Left kidney (tissue), 2 donors: ENCODE results near the gene PDZD2. TPM values are rescaled to one million over a fixed set of nuclear protein-coding genes. Genes with fewer than 3 reads are reported as not detected.

Source experiments
- DNase-seq: peaks from one replicate; pipeline ENCODE4 v3.0.0-alpha.2; 2013
- polyA plus RNA-seq: library from polyadenylated mRNA; unstranded; fragments of 120-200 nt; gene quantifications from one replicate; pipeline ENCODE4 v1.2.1, GENCODE V29; 2013; ENCODE audit not compliant: insufficient read length

Gene PDZD2
- polyA plus RNA-seq, 1 donor: 22.1 TPM

DNA sequence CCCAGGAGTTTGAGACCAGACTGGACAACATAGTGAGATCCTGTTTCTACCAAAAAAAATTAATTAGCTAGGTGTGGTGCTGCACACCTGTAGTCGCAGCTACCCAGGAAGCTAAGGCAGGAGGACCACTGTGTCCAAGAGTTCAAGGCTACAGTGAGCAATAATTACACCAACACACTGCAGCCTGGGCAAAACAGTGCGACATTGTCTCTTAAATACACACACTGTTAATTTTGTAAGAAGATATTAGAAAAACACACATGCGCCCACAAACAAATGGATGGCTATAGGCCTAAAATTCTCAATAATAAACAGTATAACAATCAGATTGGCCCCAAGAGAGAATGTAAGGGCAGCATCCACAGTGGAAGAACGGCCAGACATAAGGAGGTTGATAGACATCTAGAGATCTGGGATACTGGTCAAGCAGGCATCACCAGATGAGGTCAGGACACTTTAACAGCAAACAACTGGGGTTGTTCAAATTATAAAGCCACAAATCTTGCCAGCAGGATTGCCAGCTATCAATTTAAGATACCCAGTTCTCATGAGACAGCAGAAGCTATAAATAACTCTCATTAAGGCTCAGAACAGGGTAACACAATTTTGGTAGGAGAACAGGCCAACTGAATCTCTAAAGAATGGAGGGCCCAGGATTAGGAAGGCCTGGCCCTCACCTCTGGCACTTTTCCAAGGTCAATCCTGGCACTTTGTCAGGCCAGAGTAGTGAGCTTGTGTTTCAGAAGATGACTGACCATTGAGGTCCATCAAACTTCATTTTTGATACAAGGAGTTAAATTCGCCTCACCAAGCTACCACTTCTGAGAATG is 505.7 kb downstream of the PDZD2 start:
- DNase-seq: no peak

GRCh38 chr5:32145378-32145777 is 506.4 kb downstream of the PDZD2 start:
- DNase-seq: no peak

- no peak for DNase-seq
Measured at GRCh38 chr5:32147236-32147635, 508.3 kb downstream of the PDZD2 start.

DNA sequence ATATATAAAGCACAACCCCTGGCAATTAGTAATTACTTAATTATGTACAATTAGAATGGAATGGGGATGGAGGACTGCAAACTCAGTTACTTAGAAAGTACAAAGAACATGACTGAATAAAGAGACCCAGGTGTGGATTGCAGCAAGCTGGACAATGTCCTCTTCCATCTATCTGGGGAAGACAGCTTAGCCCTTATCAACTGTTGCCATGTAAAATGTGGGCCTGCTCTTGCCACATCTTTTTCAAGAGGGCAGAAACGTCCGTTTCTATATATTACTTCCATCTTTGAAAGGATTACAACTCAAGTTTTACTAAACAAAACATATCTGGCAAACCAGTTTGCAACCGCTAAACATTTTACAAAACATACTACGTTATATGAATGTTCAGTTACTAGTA is 509.0 kb downstream of the PDZD2 start:
- no peak for DNase-seq

DNA sequence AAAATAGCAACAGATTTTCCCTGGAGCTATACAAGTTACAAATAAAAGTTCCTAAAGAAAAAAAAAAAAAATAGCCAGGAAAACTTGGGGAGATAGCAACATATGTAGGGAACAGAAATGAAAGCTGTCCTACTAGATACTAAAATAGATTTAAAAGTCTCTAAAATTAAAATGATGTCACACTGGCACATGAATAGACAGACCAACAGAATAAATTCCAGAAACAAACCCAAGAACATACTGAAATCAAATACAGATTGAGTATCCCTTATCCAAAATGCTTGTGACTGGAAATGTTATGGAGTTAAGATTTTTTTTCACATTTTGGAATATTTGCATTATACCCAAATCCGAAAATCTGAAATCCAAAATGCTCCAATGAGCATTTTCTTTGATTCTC is 511.4 kb downstream of the PDZD2 start:
- DNase-seq: no peak

GRCh38 chr5:32151198-32151597 is 512.3 kb downstream of the PDZD2 start:
- DNase-seq: no peak

DNA sequence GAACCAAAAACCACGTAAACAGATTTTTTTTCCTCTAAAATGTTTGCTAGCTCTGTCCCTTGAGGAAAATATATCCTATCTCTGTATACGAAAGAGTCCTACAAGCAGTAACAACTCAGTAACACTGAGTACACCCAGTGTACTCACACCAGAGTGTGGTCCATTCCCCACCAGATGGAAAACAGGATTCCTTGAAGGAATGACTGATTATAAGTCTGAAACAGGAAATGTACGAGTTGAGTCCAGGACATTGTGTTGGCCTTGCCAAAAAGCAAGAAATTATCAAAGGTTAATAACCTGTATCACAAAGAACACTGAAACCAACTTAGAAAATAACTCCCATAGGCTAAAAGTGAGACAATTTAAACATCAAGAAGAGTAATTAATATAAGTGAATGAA is 514.8 kb downstream of the PDZD2 start:
- DNase-seq: no peak

GRCh38 chr5:32155211-32155610 is 516.3 kb downstream of the PDZD2 start:
- DNase-seq: no peak

DNA sequence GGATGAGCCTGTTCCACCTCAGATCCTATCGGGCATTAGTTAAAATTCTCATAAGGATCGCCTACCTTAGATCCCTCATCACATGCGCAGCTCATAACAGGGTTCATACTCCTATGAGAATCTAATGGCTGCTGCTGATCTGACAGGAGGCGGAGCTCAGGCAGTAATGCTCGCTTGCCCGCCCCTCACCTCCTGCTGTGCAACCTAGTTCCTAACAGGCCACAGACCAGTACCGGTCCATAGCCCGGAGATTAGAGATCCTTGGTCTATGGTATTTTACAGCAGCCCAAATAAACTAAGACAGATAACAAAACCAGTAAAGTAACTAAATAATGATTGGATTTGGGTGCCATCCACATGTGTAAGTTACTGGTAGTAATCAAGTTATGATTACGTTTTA is 517.7 kb downstream of the PDZD2 start:
- no peak for DNase-seq

- no peak for DNase-seq
Measured at GRCh38 chr5:32157078-32157477, 518.1 kb downstream of the PDZD2 start.

- no peak for DNase-seq
Measured at GRCh38 chr5:32158679-32158975, 519.7 kb downstream of the PDZD2 start.

- no peak for DNase-seq
Measured at GRCh38 chr5:32159328-32160072, 520.6 kb downstream of the PDZD2 start.

DNA sequence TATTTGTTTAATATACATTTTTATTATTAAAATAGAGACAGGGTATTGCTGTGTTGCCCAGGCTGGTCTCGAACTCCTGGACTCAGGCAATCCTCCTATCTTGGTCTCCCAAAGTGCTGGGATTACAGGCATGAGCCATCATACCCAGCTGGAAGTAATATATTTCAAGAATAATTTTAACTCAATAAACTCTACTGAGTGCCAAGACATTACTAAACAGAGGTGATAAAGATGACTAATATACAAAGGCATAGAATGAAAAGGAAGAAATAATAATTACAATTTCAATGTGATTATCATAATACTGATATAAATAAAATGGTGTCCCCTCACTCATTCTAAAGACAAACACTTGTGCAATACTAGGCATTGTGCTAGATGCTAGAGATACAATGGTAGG is 521.3 kb downstream of the PDZD2 start:
- no peak for DNase-seq

Other genes with a start within 250 kb of the PDZD2 start
- gene DROSHA, start 107.0 kb upstream of the PDZD2 start, polyA plus RNA-seq: 115 TPM
- 35.3 TPM for gene C5orf22, start 106.8 kb upstream of the PDZD2 start, polyA plus RNA-seq